GM18526 (cell line): ENCODE measurements around the gene SHANK1.

Experiments
- POLR2A ChIP-seq: IDR thresholded peaks from 3 replicates; pipeline ENCODE4 v1.6.1; 2011; ENCODE audit not compliant: insufficient read length; ENCODE audit errors: extremely low read depth

Gene SHANK1

DNA sequence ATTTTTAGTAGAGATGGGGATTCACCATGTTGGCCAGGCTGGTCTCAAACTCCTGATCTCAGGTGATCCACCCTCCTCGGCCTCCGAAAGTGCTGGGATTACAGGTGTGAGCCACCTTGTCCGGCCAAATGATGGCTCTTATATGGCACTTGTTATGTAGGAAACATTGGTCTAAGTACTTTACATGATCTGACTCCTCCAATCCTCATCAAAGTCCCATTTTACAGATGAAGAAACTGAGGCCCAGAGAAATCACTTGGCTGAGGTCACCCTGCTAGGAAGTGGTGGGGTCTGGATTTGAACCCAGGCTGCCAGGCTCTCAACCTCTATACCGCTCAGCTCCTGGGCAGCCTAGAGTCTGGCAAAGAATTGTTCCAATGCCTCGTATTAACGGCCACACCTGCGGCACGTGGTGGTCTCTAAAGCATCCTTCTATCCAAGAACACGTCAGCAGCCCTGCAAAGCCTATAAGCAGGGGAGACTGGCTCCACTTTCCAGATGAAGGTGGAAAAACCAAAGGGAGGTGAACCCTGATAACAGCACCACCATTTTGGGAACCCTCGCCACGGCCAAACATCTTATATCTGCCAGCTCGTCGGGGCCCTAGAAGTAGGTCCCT lies 18.1 kb downstream of the SHANK1 start:
- no peak for TF ChIP-seq POLR2A

GRCh38 chr19:50697414-50698124 lies 22.0 kb downstream of the SHANK1 start:
- TF ChIP-seq POLR2A: no peak

DNA sequence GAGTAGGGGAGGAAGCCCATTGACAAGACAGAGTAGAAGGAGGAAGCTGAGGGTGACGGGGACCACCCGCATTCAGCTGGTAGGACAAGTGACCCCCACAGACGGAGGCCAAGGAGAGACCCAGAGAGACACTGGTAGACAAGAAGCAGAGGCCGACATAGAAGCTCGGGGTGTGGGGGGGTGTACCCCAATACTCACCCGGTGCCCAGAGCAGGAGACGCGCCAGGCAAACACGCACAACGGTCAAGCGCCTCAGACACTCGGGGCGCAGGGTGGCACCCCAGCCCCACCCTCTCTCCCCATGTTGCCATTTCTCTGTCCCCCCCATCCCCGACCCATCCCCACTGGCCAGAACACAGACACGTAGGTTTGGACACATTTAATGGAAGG lies 23.5 kb downstream of the SHANK1 start:
- no peak for TF ChIP-seq POLR2A

DNA sequence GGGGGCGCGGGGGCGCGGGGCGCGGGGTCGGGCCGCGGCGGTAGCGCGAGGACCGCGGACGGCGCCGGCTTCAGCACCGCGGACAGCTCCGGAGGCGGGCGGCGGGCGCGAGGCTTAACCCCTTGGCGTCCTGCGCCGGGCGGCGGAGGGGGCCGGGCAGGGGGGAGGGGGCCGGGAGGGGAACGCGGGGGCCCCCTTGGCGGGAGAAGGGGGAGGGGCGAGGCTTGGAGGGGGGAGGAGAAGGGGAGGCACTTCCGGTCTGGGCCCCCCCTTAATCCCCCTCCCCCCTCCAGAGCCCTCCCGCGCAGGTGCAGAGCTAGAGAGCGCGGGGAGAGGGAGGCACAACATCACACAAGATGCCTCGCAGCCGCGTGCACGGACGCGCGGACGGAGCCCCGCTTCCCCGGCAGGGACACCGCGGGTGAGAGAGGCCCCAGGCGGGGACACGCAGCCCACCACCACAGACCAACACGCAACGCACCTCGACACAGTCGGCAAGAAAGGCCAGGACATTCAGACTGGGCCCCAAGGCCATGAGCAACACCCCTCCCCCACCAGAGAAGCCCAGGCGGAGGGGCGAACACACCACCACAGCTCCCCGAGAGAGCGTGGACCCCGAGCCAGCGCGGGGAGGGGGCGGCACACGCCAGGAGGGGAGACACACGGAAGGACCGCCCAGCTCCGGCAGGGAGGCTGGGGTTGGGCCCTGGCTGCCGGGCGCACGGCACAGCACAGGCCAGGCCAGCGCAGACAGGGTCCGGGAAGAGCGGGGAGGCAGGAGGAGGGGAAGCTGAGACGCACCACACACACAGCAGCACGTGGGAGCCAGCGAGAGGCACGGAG lies 24.1 kb downstream of the SHANK1 start:
- no peak for TF ChIP-seq POLR2A

- TF ChIP-seq POLR2A: no peak
These were observed 24.8 kb downstream of the SHANK1 start for GRCh38 chr19:50694815-50695145.

DNA sequence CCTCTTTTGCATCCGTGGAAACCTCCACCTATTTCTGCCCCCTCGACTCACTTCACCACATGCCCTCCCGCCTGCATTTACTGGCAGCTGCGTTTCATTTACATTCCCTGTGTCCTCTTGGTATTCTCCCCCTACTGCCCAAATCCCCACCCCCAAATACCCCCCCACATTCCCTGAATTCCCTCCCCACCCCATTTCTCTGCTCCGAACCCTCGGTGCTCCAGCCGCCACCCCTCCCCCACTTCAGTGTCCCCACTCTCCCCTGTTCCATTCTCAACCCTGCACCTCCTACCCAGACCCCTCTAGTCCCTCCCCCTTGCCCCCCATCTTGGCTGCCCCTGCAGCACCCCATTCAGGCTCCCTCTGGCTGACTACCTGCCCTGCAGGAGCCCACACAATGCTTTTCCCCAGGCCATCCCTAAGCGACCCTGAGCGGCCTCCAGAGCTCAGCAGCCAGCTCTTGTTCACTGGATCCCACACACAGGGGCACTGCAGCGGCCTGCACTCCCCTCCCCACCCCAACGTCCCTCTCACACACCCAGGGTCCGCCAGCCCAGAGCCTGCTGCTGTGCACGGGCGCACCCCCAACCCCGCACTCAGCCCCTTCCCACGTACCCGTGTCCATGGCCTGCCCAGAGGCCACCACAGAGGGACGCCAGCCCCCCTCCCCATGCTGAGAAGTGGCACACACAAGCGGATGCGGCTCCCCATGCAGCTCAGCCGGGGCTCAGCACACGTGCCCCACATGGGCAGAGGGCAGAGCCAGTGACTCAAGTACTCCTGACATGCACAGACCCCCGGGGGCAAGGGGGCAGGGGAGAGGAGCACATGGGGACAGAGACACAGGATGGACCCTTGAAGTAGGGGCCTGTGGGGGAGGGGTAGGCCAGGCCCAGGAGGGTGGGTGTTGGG lies 26.3 kb downstream of the SHANK1 start:
- TF ChIP-seq POLR2A: no peak

GRCh38 chr19:50690439-50690838 lies 29.2 kb downstream of the SHANK1 start:
- no peak for TF ChIP-seq POLR2A

- no peak for TF ChIP-seq POLR2A
These were observed 30.8 kb downstream of the SHANK1 start for GRCh38 chr19:50688766-50689165.

- no peak for TF ChIP-seq POLR2A
These were observed 33.1 kb downstream of the SHANK1 start for GRCh38 chr19:50686310-50687032.

DNA sequence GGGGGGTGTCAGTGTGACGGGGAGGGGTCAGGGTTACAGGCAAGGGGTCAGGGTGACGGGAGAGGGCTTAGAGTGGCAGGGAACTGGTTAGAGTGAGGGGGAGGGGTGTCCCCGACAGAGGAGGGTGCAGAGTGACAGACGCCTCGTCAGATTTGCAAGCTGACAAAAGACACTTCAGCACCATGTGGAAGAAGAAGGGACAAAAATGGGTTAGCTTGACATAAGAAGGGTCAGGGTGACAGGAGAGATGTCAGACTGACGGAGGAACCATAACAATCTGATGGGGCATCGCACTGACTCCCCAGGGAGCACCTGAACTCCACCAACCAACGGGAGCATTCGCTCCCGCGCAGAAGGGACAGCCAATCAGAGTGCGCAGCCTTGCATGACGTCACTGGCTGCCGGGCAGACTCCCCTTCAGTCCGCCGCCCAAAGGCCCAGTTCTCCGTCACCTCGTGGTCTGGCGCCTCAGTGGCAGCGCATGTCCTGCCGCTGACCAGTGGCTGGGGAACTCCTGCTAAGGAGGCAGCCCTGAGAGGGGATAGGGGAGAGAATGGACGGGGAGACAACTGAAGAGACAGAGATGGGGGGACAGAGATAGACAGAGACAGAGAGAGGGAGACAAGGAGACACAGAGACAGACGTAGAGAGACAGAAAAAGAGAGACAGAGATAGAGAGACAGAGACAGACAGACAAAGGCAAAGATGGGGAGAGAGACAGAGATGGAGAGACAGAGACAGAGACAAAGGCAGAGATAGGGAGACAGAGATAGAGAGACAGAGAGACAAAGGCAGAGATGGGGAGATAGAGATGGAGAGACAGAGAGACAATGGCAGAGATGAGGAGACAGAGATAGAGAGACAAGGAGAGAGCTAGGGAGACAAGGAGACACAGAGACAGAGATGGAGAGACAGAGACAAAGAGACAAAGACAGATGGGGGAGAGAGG lies 40.2 kb downstream of the SHANK1 start:
- TF ChIP-seq POLR2A: no peak

GRCh38 chr19:50678323-50678722 lies 41.3 kb downstream of the SHANK1 start:
- TF ChIP-seq POLR2A: no peak

DNA sequence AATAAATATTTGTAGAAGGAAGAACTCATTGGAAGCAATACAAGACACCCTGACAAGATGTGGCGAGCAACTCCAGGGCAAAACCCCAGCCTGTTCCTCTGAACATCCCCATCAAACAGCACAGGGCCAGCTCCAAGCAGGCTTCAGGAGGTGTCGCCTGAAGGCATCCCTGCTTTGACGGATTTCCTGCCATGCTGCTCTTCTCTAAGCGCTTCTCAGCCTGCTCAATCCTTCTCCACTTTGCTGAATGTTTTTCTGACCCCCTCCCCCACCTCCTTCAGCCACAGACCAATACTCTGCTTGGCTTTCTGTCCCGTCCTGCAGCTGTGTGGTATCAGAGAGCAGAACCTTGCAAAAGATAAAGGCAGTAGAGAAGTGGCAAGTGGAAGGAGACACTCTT lies 42.0 kb downstream of the SHANK1 start:
- no peak for TF ChIP-seq POLR2A

DNA sequence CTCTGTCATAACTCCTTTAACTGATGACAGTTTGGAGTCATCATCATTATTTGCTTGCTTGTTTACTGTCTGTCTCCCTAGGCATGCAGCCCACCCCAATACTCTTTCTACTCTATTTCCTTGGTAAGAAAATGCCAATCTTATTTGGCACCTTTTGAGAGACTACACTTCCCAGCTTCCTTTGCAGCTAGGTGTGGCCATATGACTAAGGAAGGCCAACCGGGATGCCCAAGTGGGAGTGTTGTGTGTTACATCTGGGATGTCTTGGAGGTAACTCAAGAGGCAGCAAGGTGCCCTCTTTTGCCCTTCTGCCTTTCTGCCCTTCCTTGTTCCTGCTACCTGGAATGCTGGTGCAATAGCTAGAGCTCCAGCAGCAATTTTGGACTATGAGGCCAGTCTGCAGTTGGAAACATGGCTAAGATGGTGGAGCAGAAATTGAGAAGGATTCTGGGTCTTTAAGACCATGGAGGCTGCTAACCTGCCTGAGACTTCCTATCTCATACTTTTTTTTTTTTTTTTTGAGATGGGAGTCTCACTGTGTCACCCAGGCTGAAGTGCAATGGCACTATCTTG lies 42.9 kb downstream of the SHANK1 start:
- TF ChIP-seq POLR2A: no peak

- no peak for TF ChIP-seq POLR2A
These were observed 46.5 kb downstream of the SHANK1 start for GRCh38 chr19:50673118-50673517.

DNA sequence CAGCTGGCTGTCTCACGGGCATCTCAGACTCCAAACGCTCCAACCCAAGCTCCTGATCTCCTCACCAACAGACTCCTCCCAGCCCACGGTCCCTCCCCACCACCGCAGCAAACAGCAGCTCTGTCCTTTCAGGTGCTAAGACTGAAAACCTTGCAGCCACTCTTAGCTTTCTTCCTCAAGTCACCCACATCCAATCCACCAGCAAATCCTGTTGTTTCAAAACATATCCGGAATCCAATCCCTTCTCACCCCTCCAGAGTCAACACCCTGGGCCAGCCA lies 49.6 kb downstream of the SHANK1 start:
- TF ChIP-seq POLR2A: no peak
